Thymus (tissue), 11 donors: ENCODE measurements around the gene SOBP. TPM values are rescaled to one million over a fixed set of nuclear protein-coding genes. Genes with fewer than 3 reads are reported as not detected.
A peak's percentile ranks its signal among the peaks of the same experiment; 100 is the strongest.

ENCODE experiments used
- DNase-seq, 9 donors: peaks; one replicate each; pipeline ENCODE4 v3.0.0-alpha.2; 2013; ENCODE audit warnings: low spot score in 9 of 9, low read depth in 6 of 9, missing footprints in 1 of 9
- H3K27ac ChIP-seq, 2 donors: one replicate each; pipeline ENCODE4 v1.5.1; 2013; ENCODE audit warnings: control low read depth in 1 of 2, low read depth in 1 of 2, low read length in 1 of 2, mild to moderate bottlenecking in 1 of 2, moderate library complexity in 1 of 2
- H3K27me3 ChIP-seq, 2 donors: one replicate each; pipeline ENCODE4 v1.5.1; 2013; ENCODE audit warnings: low read length in 1 of 2; ENCODE audit not compliant: control insufficient read depth in 2 of 2, insufficient read depth in 1 of 2
- H3K36me3 ChIP-seq, 2 donors: one replicate each; pipeline ENCODE4 v1.5.1; 2013; ENCODE audit warnings: low read length in 1 of 2, mild to moderate bottlenecking in 1 of 2, moderate library complexity in 1 of 2; ENCODE audit not compliant: control insufficient read depth in 2 of 2, insufficient read depth in 2 of 2
- H3K4me1 ChIP-seq, 2 donors: one replicate each; pipeline ENCODE4 v1.5.1; 2013; ENCODE audit warnings: low read length in 2 of 2; ENCODE audit not compliant: control insufficient read depth in 2 of 2, insufficient read depth in 2 of 2
- H3K4me3 ChIP-seq, 2 donors: one replicate each; pipeline ENCODE4 v1.5.1; 2013; ENCODE audit warnings: low read length in 2 of 2, control low read depth in 1 of 2, mild to moderate bottlenecking in 1 of 2
- H3K9me3 ChIP-seq, 2 donors: one replicate each; pipeline ENCODE4 v1.5.1; 2013; ENCODE audit warnings: low read length in 1 of 2, mild to moderate bottlenecking in 1 of 2; ENCODE audit not compliant: control insufficient read depth in 2 of 2, insufficient read depth in 1 of 2
- WGBS: extraction: QIAGEN DNeasy Blood & Tissue Kit; methylation state at CpG from one replicate; pipeline ENCODE4 v1.1.7; 2013; 5-methylcytosine and 5-hydroxymethylcytosine counted together
- polyA plus RNA-seq: library from polyadenylated mRNA; stranded (reverse); fragments of 200-250 nt; gene quantifications from one replicate; pipeline ENCODE4 v1.2.3, GENCODE V29; 2013
- total RNA-seq: library from RNA; stranded (reverse); fragments of 120-200 nt; gene quantifications from one replicate; pipeline ENCODE4 v1.2.4, GENCODE V29; 2013
- donor health status: healthy.

The SOBP gene
- total and polyA plus RNA-seq, 2 donors = 4.1 to 4.2 TPM

DNA sequence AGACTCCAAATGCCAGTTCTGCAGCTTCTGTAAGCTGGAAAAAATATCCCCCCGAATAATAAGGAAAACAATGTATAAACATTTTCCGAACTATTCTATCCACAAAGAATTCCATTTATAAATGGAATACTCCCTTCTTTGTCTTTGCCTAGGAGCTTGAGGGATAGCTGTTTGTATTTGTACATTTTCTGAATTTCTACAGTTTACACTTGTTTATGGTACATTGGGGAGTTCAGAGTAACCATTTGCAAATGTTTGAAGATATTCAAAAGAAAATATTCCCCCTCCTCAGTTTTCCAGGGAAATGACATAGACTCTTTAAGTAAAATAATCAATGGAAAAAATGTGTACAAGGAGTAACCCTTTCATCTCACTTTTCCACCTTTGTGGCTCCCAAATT, 149.6 kb downstream of the SOBP start:
- no peak overlapping the region for H3K27ac ChIP-seq
- DNase-seq = no peak
- H3K4me3 ChIP-seq = no peak overlapping the region
- peaks cover 20 to 47% of the 10 kb centered on the region in 2 donors for H3K27me3 ChIP-seq
- H3K36me3 ChIP-seq = no peaks in the 10 kb centered on the region
- H3K9me3 ChIP-seq = no peaks in the 10 kb centered on the region
- 48% methylated on average over 2 of the region's 2 CpGs for WGBS
- peaks cover 0 to 9% of the 10 kb centered on the region in 2 donors for H3K4me1 ChIP-seq

DNA sequence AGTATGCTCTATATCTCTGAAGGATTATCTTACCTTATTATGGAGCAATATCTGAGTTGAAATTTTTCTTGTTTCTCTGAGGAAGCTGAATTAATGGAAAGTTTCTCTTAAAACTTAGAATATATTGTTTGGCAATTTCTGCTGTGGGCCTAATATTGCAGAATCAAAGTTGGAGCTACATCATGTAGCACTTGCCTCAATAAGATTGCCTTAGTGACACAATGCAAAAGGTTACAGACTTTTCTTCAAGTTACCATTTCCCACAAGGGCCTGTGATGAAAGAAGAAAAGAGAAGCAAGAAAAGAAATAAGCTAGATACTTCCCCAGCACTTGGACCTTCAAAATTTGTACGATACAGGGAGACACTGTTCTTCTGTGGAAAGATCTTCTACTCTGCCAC, 151.2 kb downstream of the SOBP start:
- H3K9me3 ChIP-seq = no peaks in the 10 kb centered on the region
- peaks cover 6 to 33% of the 10 kb centered on the region in 2 donors for H3K27me3 ChIP-seq
- H3K36me3 ChIP-seq = no peaks in the 10 kb centered on the region
- H3K4me3 ChIP-seq = no peak overlapping the region
- 98% methylated on average over 1 of the region's 1 CpG for WGBS
- no peak for DNase-seq
- no peak overlapping the region for H3K27ac ChIP-seq
- peaks cover 0 to 7% of the 10 kb centered on the region in 2 donors for H3K4me1 ChIP-seq

DNA sequence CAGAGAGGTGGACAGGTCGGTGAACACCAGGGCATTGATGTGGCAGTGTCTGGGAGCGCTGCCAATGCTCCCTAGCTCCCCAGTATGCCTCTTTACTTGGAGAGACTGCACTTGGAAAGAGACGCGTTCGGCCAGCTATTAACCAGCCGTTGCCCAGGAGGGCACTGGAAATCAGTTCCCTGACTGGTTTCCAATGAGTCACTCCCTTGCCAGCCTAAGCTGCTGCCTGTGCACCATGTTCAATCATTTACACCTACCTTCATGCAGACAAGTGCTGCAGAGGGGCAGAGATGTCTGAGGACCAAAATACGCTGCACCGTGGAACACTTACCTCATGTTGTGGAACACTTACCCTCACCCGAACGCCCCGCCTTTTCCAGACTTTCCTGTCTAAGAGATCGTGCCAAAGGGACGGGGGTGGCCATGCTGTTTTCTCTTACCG, 151.6 kb downstream of the SOBP start:
- 94% methylated on average over 14 of the region's 14 CpGs for WGBS
- peak overlapping the region in 1 of 2 donors; percentile 12 for H3K27ac ChIP-seq
- no peak overlapping the region for H3K4me3 ChIP-seq
- no peak for DNase-seq
- peaks cover 0 to 7% of the 10 kb centered on the region in 2 donors for H3K4me1 ChIP-seq
- no peaks in the 10 kb centered on the region for H3K9me3 ChIP-seq
- peaks cover 3 to 29% of the 10 kb centered on the region in 2 donors for H3K27me3 ChIP-seq
- no peaks in the 10 kb centered on the region for H3K36me3 ChIP-seq

DNA sequence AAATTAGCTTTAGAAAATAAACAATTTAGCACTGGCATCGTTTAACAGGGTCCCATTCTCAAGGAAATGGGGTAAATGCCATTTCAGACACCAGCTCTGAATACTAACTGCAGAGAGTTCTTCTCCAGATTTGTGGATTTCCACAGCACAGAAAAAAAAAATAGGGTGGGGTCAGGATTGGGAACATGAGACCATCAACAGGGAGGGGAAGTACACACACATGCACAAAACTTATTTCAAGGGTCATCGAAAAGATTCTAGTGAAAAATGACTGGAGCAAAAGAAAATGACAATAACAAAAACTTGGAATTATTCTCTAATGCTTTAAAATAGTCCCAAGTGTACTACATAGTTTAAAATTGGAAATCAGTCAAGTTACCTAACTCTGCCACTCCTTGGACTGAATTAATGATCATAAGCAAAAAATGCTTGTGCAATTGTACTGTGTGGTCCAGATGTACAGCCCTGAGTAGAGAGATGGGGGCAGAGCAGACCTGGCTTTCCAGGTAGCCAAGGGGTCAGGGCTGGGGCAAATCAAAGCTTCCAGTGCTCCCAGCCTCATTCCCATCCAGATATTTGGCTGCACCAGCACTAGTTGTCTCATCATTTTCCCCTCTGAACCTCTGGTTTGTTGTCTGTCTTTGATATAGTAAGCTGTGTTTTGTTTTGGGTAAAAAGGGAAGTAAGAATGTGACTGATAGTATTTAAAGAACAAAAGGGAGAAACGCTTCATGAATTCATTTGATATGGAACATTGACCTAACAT, 152.4 kb downstream of the SOBP start:
- Histone ChIP-seq H3K27ac (peak overlapping the region in 1 of 2 donors; percentile 49), H3K27me3 (peaks cover 3 to 21% of the 10 kb centered on the region in 2 donors), H3K4me1 (peaks cover 0 to 9% of the 10 kb centered on the region in 2 donors), H3K9me3 (no peaks in the 10 kb centered on the region), H3K36me3 (no peaks in the 10 kb centered on the region), H3K4me3 (no peak overlapping the region)
- 61% methylated on average over 3 of the region's 3 CpGs for WGBS
- no peak for DNase-seq

DNA sequence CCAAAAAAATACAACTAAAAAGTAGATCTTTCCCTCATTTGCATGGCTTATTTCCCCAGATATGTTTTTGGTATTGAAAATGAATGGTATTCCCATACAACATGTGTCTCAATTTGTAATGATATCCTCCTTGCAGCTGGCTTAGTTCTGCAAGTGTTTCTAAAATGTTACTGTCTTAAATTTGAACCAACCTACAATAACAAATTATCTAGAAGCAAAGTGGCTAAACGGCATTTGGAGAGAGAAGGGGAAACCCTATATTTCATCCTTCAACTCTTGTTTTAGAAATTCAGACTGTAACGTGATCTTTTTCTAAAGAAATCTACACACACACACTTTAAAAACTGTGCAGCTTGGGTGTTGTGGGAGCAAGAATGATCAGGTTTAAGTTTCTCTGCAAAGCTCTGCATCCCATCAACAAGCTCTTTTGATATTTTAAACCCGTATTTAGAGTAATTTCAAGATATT, 153.0 kb downstream of the SOBP start:
- H3K36me3 ChIP-seq = no peaks in the 10 kb centered on the region
- H3K4me1 ChIP-seq = peaks cover 0 to 9% of the 10 kb centered on the region in 2 donors
- H3K27me3 ChIP-seq = peaks cover 0 to 17% of the 10 kb centered on the region in 2 donors
- 72% methylated on average over 3 of the region's 3 CpGs for WGBS
- H3K9me3 ChIP-seq = no peaks in the 10 kb centered on the region
- no peak for DNase-seq
- no peak overlapping the region for H3K4me3 ChIP-seq
- no peak overlapping the region for H3K27ac ChIP-seq

DNA sequence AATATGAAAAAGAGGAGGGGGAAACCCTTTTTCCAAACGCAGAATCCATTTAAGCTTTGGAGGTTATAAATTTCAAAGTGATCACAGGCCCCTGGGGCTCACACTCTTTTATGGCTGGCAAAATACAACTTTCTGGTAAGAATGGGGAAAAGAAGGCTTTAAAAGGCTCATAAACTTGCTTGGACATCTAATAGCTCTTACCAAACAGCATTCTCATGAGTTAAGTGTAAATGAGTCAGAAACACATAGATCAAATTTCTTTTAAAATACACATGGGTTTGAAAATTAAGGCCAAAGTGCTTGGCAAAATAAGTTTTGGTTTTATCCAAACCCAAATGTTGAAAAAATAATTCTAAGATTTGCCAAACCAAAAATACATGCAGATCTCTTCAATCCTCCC, 154.6 kb downstream of the SOBP start:
- peaks cover 0 to 9% of the 10 kb centered on the region in 2 donors for H3K27me3 ChIP-seq
- peaks cover 0 to 9% of the 10 kb centered on the region in 2 donors for H3K4me1 ChIP-seq
- no peak overlapping the region for H3K4me3 ChIP-seq
- no peaks in the 10 kb centered on the region for H3K36me3 ChIP-seq
- 94% methylated on average over 1 of the region's 1 CpG for WGBS
- peak overlapping the region in 1 of 2 donors; percentile 49 for H3K27ac ChIP-seq
- DNase-seq = no peak
- no peaks in the 10 kb centered on the region for H3K9me3 ChIP-seq

DNA sequence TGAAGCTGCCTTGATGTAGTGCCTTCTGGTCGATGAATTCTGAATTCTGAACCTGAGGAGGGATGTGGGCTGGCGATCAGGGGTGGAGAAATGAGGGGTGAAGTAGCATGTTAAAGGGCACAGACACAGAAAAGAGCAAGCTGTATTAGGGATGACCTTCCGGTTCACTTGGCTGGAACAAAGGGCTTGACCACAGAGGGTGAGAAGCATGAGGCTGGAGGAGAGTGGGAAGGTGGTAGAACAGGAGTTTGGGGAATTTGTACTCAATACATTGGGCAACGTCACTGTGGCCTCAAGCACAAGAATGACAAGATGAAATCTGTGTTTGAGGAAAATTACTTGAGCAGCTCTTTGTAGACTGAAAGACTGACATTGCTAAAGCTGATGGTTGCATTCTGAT, 155.8 kb downstream of the SOBP start:
- no peak for DNase-seq
- H3K4me3 ChIP-seq = no peak overlapping the region
- no peak overlapping the region for H3K27ac ChIP-seq
- peaks cover 0 to 9% of the 10 kb centered on the region in 2 donors for H3K4me1 ChIP-seq
- no peaks in the 10 kb centered on the region for H3K36me3 ChIP-seq
- WGBS = 97% methylated on average over 4 of the region's 4 CpGs
- no peaks in the 10 kb centered on the region for H3K9me3 ChIP-seq
- peaks cover 0 to 5% of the 10 kb centered on the region in 2 donors for H3K27me3 ChIP-seq

DNA sequence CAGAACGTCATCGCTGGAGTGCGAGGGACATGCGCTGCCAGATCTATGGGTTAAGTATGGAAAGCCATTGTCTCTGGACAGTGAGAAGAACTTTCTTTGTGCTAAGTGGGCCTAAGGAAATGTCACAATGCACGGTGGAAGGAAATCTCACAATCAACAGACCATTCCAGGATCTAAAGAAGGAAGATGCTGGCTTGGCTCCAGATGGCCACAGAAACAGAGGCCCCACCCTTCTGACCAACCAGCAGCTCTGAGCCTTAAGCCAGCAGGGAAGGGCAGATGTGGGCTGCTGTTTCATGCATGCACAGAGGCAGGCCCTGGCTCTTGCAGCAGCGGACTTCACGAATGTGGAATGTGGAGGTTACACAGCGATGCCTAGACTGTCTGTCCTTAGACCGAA, 156.3 kb downstream of the SOBP start:
- H3K27me3 ChIP-seq = peaks cover 0 to 4% of the 10 kb centered on the region in 2 donors
- H3K9me3 ChIP-seq = no peaks in the 10 kb centered on the region
- 94% methylated on average over 9 of the region's 9 CpGs for WGBS
- DNase-seq = no peak
- no peak overlapping the region for H3K27ac ChIP-seq
- H3K4me3 ChIP-seq = no peak overlapping the region
- H3K36me3 ChIP-seq = no peaks in the 10 kb centered on the region
- peaks cover 0 to 8% of the 10 kb centered on the region in 2 donors for H3K4me1 ChIP-seq

DNA sequence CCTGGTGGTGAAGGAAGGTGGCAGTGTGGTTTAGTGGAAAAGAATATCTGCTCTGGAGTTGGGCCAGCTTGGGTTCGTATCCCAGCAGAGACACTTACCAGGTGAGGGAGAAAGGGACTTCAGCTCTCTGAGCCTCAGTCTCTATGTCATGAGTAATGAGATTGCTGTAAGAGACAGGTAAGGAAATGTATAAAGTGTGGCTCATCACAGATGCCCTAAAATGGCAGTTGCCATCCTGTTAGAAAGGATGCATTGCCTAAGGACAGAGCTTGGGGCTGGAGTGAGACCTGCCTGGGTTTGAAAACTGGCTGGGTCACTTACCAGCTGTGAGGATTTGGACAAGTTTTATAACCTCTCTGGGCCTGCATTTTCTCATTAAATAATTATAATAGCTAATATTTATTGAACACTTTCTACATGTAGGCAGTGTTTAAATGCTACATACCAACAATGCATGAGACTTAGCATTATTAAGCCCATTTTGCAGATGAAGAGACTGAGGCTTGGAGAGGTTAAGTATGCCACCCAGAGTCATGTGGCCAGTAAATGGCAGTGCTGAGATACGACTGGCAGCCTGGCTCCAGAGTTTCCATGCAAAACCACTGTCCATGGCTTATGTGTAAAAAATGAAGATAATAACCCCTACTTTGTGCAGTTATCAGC, 157.0 kb downstream of the SOBP start:
- 87% methylated on average over 2 of the region's 2 CpGs for WGBS
- DNase-seq = no peak
- Histone ChIP-seq H3K36me3 (no peaks in the 10 kb centered on the region), H3K27ac (no peak overlapping the region), H3K4me1 (peaks cover 0 to 4% of the 10 kb centered on the region in 2 donors), H3K4me3 (no peak overlapping the region), H3K27me3 (no peaks in the 10 kb centered on the region), H3K9me3 (no peaks in the 10 kb centered on the region)
